Activated CD4-positive, alpha-beta T cell treated with anti-CD3 and anti-CD28 coated beads for 1 hour (primary cell): ENCODE measurements around the gene FAM50A.

ENCODE experiments used
- DNase-seq: peaks from one replicate; pipeline ENCODE4 v3.0.0-alpha.2; 2020

Gene FAM50A

GRCh38 chrX:154440623-154441357 is 3.2 kb upstream of the FAM50A start:
- DNase-seq: no peak

GRCh38 chrX:154441564-154441963 is 2.4 kb upstream of the FAM50A start:
- no peak for DNase-seq

GRCh38 chrX:154441984-154442707 is 1.8 kb upstream of the FAM50A start:
- DNase-seq: no peak

- DNase-seq: no peak
Measured at GRCh38 chrX:154443479-154443910, 446 bp upstream of the FAM50A start.

GRCh38 chrX:154444755-154445246 is 860 bp downstream of the FAM50A start:
- DNase-seq: no peak

- no peak for DNase-seq
Measured at GRCh38 chrX:154445776-154446175, 1.8 kb downstream of the FAM50A start.

GRCh38 chrX:154446430-154446829 is 2.5 kb downstream of the FAM50A start:
- no peak for DNase-seq

GRCh38 chrX:154448484-154448883 is 4.5 kb downstream of the FAM50A start:
- no peak for DNase-seq

- DNase-seq: no peak
Measured at GRCh38 chrX:154449618-154450017, 5.7 kb downstream of the FAM50A start.

- no peak for DNase-seq
Measured at GRCh38 chrX:154450312-154450711, 6.4 kb downstream of the FAM50A start.

GRCh38 chrX:154452823-154453222 is 8.9 kb downstream of the FAM50A start:
- no peak for DNase-seq

GRCh38 chrX:154457491-154458115 is 13.7 kb downstream of the FAM50A start:
- DNase-seq: no peak

- DNase-seq: peak; percentile 60
Measured at GRCh38 chrX:154458116-154458953, 14.4 kb downstream of the FAM50A start, which contains the start of gene PLXNA3. TSS of gene PLXNA3 (plus strand) at chrX:154458281. CDS start at chrX:154460184, 1,903 bp downstream.

GRCh38 chrX:154458954-154459778 is 15.2 kb downstream of the FAM50A start:
- no peak for DNase-seq

- DNase-seq: no peak
Measured at GRCh38 chrX:154459832-154460231, 15.9 kb downstream of the FAM50A start.

GRCh38 chrX:154460326-154460725 is 16.4 kb downstream of the FAM50A start:
- DNase-seq: no peak

GRCh38 chrX:154462396-154462795 is 18.5 kb downstream of the FAM50A start:
- DNase-seq: no peak

- no peak for DNase-seq
Measured at GRCh38 chrX:154463611-154464220, 19.8 kb downstream of the FAM50A start.

- DNase-seq: no peak
Measured at GRCh38 chrX:154464806-154465365, 20.9 kb downstream of the FAM50A start.

- DNase-seq: no peak
Measured at GRCh38 chrX:154465601-154466000, 21.7 kb downstream of the FAM50A start.

- DNase-seq: no peak
Measured at GRCh38 chrX:154466036-154466435, 22.1 kb downstream of the FAM50A start.
